ENCODE measurements around the gene PSME1. TPM values are rescaled to one million over a fixed set of nuclear protein-coding genes. Genes with fewer than 3 reads are reported as not detected.

The PSME1 gene
- total and polyA plus RNA-seq, 2 of the 13 experiments (the other 11 are each of a cell fraction or from before 2014, with no cell fraction given) = 159 to 608 TPM

GRCh38 chr14:24093901-24094840, 41.8 kb upstream of the PSME1 start, which contains the start of gene PCK2 (continued):
- TF ChIP-seq ZNF512B (CRISPR knock-in tag; IDR thresholded peaks at IDR 0.05; ENCODE audit: borderline replicate concordance) = peak; percentile 100
- peak; percentile 100 for TF ChIP-seq ZNF543 (CRISPR knock-in tag; IDR thresholded peaks at IDR 0.05)
- no peak for TF ChIP-seq HCFC1 (IDR thresholded peaks at IDR 0.05; ENCODE audit: low read depth, low read length)
- peak; percentile 97 for TF ChIP-seq ZNF766 (CRISPR knock-in tag; IDR thresholded peaks at IDR 0.05; ENCODE audit: borderline replicate concordance)
- TF ChIP-seq XRCC5 (optimal IDR thresholded peaks at IDR 0.05; ENCODE audit: low read length) = peak; percentile 34
- TF ChIP-seq, protein P1, sequence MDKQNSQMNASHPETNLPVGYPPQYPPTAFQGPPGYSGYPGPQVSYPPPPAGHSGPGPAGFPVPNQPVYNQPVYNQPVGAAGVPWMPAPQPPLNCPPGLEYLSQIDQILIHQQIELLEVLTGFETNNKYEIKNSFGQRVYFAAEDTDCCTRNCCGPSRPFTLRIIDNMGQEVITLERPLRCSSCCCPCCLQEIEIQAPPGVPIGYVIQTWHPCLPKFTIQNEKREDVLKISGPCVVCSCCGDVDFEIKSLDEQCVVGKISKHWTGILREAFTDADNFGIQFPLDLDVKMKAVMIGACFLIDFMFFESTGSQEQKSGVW (CRISPR knock-in tag; IDR thresholded peaks at IDR 0.05; ENCODE audit: borderline replicate concordance) = no peak
- no peak for TF ChIP-seq HDAC1 (CRISPR knock-in tag; IDR thresholded peaks at IDR 0.05)
- TF ChIP-seq ZFYVE20 (CRISPR knock-in tag; IDR thresholded peaks at IDR 0.05; ENCODE audit: borderline replicate concordance, low read depth) = peak; percentile 96
- no peak for TF ChIP-seq ZNF251 (CRISPR knock-in tag; IDR thresholded peaks at IDR 0.05)
- no peak for TF ChIP-seq ZNF709 (CRISPR knock-in tag; IDR thresholded peaks at IDR 0.05)
- TF ChIP-seq MNT (IDR thresholded peaks at IDR 0.05) = peak; percentile 50
- peak; percentile 89 for TF ChIP-seq RARA (CRISPR knock-in tag; IDR thresholded peaks at IDR 0.05)
- no peak for TF ChIP-seq ZSCAN21 (CRISPR knock-in tag; IDR thresholded peaks at IDR 0.05; ENCODE audit: borderline replicate concordance)
- TF ChIP-seq ZBTB4 (CRISPR knock-in tag; IDR thresholded peaks at IDR 0.05; ENCODE audit: borderline replicate concordance) = no peak
- peak; percentile 97 for TF ChIP-seq PCBP1 (IDR thresholded peaks at IDR 0.05; ENCODE audit: borderline replicate concordance, low read depth, low read length)
- TF ChIP-seq GLI4 (CRISPR knock-in tag; IDR thresholded peaks at IDR 0.05; ENCODE audit: borderline replicate concordance) = peak; percentile 98
- TF ChIP-seq ZNF782 (CRISPR knock-in tag; IDR thresholded peaks at IDR 0.05; ENCODE audit: borderline replicate concordance) = peak; percentile 91; the same call in 1 of the 2 replicates
- no peak for TF ChIP-seq ZNF703 (CRISPR knock-in tag; IDR thresholded peaks at IDR 0.05; ENCODE audit: borderline replicate concordance)
- peak; percentile 93; the same call in 1 of the 2 replicates for TF ChIP-seq ZNF678 (CRISPR knock-in tag; IDR thresholded peaks at IDR 0.05)
- TF ChIP-seq ZNF274 (CRISPR knock-in tag; IDR thresholded peaks at IDR 0.05) = peak; percentile 98

Measured in HepG2 (cell line).